Astrocyte (in vitro differentiated cells and primary cell): ENCODE measurements around the gene RPS6KA1.
"Not testable (repeated sequence)": the region's sequence is repeated elsewhere in the genome, so short reads cannot be mapped to it uniquely, and the experiment has no call there.

Source experiments
- EZH2 ChIP-seq: IDR thresholded peaks from 2 replicates; pipeline ENCODE4 v1.6.1; 2012; ENCODE audit warnings: mild to moderate bottlenecking, low read length, inconsistent platforms; ENCODE audit not compliant: insufficient read depth
- TF ChIP-seq, protein P1 (sequence below): IDR thresholded peaks from 2 replicates; pipeline ENCODE4 v1.5.1; 2011; ENCODE audit warnings: low read depth, mild to moderate bottlenecking, inconsistent platforms, low read length, moderate library complexity; ENCODE audit not compliant: insufficient read depth

DNA sequence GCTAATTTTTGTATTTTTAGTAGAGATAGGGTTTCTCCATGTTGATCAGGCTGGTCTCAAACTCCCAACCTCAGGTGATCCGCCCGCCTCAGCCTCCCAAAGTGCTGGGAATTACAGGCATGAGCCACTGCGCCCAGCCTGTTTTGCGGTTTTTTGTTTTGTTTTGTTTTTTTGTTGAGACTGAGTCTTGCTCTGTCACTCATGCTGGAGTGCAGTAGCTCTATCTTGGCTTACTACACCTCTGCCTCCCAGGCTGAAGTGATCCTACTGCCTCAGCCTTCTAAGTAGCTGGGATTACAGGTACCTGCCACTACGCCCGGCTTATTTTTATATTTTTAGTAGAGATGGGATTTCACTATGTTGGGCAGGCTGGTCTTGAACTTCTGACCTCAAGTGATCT lies 65.0 kb downstream of the RPS6KA1 start:
- TF ChIP-seq, protein P1, sequence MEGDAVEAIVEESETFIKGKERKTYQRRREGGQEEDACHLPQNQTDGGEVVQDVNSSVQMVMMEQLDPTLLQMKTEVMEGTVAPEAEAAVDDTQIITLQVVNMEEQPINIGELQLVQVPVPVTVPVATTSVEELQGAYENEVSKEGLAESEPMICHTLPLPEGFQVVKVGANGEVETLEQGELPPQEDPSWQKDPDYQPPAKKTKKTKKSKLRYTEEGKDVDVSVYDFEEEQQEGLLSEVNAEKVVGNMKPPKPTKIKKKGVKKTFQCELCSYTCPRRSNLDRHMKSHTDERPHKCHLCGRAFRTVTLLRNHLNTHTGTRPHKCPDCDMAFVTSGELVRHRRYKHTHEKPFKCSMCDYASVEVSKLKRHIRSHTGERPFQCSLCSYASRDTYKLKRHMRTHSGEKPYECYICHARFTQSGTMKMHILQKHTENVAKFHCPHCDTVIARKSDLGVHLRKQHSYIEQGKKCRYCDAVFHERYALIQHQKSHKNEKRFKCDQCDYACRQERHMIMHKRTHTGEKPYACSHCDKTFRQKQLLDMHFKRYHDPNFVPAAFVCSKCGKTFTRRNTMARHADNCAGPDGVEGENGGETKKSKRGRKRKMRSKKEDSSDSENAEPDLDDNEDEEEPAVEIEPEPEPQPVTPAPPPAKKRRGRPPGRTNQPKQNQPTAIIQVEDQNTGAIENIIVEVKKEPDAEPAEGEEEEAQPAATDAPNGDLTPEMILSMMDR = not testable (repeated sequence)
- not testable (repeated sequence) for TF ChIP-seq EZH2
